Right atrium auricular region (tissue), 2 donors: ENCODE measurements around the gene MYO1E. TPM values are rescaled to one million over a fixed set of nuclear protein-coding genes. Genes with fewer than 3 reads are reported as not detected.

Source experiments
- DNase-seq: peaks from one replicate; pipeline ENCODE4 v3.0.0-alpha.2; 2019; ENCODE audit warnings: low spot score
- H3K27ac ChIP-seq, 2 donors: fragments of 200-600 bp; sonication (generic); 1 replicate in 1 of 2; 2 replicates in 1 of 2; pipeline ENCODE4 v1.5.1; 2016 to 2019
- H3K27me3 ChIP-seq, 2 donors: fragments of 200-600 bp; sonication (generic); one replicate each; pipeline versions ENCODE4 v1.5.1 to v1.6.0; 2017 to 2019
- H3K36me3 ChIP-seq: fragments of 200-600 bp; sonication (generic); one replicate; pipeline ENCODE4 v1.5.1; 2016
- H3K4me1 ChIP-seq, 2 donors: fragments of 200-600 bp; sonication (generic); one replicate each; pipeline versions ENCODE4 v1.5.1 to v1.6.0; 2017 to 2019
- H3K4me3 ChIP-seq, 2 donors: fragments of 200-600 bp; sonication (generic); 1 replicate in 1 of 2; 2 replicates in 1 of 2; pipeline ENCODE4 v1.5.1; 2017 to 2019; ENCODE audit warnings: mild to moderate bottlenecking in 1 of 2, moderate library complexity in 1 of 2
- H3K9me3 ChIP-seq, 2 donors: fragments of 200-600 bp; sonication (generic); one replicate each; pipeline ENCODE4 v1.5.1; 2019
- total RNA-seq, 2 donors: library from RNA; depleted of rRNA; stranded (reverse); fragments of >200 nt; gene quantifications; one replicate each; pipeline ENCODE4 v1.1.0, GENCODE V29; 2016
- TF ChIP-seq, protein P1 (sequence below), 2 donors: fragments of 200-600 bp; sonication (generic); IDR thresholded peaks; one replicate each; pipeline ENCODE4 v1.5.1; 2019; ENCODE audit warnings: antibody characterized with exemption in 2 of 2

The MYO1E gene
- total RNA-seq, 2 donors from 2014 or later, result 9.6 to 17.2 TPM

DNA sequence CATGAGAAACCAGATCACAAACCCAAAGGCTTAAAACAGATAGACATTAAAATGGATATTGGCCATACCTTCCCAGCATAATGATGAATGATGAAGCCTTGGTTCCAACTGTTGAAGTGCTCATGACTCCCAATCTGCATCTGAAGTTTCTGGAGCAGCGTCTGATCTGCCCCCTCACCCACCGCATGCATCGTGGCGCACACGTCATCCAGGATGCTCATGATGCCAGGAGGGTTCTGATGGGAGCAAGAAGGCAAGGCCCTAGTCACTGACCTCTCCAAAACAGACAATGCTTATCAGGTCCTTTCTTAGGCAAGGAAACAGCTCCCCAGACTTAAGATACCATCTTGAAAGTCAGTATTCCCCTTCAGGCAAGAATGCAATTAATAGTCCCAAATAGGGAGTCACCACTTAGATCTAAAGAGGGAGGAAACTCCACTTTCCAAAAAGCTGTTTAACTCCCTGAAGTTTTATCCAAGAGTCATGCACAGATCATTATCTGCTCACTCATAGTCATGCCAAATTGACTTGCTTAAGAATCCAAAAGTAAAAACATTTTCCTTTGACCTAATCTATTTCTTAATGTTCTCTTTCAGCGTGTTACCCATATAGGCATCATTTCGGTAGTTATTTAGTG, 163.9 kb downstream of the MYO1E start:
- Histone ChIP-seq H3K27ac (no peak overlapping the region), H3K9me3 (no peaks in the 10 kb centered on the region), H3K4me3 (no peak overlapping the region), H3K36me3 (peaks cover 57% of the 10 kb centered on the region), H3K27me3 (no peaks in the 10 kb centered on the region), H3K4me1 (no peaks in the 10 kb centered on the region)
- DNase-seq, result no peak
- TF ChIP-seq, protein P1, sequence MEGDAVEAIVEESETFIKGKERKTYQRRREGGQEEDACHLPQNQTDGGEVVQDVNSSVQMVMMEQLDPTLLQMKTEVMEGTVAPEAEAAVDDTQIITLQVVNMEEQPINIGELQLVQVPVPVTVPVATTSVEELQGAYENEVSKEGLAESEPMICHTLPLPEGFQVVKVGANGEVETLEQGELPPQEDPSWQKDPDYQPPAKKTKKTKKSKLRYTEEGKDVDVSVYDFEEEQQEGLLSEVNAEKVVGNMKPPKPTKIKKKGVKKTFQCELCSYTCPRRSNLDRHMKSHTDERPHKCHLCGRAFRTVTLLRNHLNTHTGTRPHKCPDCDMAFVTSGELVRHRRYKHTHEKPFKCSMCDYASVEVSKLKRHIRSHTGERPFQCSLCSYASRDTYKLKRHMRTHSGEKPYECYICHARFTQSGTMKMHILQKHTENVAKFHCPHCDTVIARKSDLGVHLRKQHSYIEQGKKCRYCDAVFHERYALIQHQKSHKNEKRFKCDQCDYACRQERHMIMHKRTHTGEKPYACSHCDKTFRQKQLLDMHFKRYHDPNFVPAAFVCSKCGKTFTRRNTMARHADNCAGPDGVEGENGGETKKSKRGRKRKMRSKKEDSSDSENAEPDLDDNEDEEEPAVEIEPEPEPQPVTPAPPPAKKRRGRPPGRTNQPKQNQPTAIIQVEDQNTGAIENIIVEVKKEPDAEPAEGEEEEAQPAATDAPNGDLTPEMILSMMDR (IDR thresholded peaks at IDR 0.05), result no peak

DNA sequence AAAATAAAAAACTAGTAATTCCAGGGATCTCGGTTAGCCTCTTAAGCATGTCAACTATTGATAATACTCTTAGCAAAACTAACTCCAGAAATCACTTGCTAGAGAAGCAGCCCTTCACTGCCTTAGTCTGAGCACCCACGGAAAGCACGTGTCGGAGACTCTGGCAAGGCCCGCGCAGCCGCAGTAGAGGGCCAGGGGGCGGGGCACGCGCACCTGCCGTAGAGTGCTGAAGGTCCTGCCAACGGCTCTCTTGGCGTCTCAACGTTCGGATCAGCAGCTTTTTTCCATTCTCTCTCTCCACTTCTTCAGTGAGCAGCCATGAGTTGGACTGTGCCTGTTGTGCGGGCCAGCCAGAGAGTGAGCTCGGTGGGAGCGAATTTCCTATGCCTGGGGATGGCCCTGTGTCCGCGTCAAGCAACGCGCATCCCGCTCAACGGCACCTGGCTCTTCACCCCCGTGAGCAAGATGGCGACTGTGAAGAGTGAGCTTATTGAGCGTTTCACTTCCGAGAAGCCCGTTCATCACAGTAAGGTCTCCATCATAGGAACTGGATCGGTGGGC, 166.0 kb downstream of the MYO1E start, which contains the start of gene LDHAL6B:
Gene LDHAL6B, plus strand, starts transcription at position 221 of the 561 bp plus-strand sequence. Its CDS starts 98 bp downstream, at position 319.
- H3K9me3 ChIP-seq, result no peaks in the 10 kb centered on the region
- TF ChIP-seq, protein P1 (IDR thresholded peaks at IDR 0.05), result no peak
- no peak within 1 kb of the TSS for H3K27ac ChIP-seq
- H3K4me1 ChIP-seq, result no peaks in the 10 kb centered on the region
- peaks cover 70% of the 10 kb centered on the region for H3K36me3 ChIP-seq
- no peak within 1 kb of the TSS for H3K4me3 ChIP-seq
- H3K27me3 ChIP-seq, result no peaks in the 10 kb centered on the region
- no peak for DNase-seq

DNA sequence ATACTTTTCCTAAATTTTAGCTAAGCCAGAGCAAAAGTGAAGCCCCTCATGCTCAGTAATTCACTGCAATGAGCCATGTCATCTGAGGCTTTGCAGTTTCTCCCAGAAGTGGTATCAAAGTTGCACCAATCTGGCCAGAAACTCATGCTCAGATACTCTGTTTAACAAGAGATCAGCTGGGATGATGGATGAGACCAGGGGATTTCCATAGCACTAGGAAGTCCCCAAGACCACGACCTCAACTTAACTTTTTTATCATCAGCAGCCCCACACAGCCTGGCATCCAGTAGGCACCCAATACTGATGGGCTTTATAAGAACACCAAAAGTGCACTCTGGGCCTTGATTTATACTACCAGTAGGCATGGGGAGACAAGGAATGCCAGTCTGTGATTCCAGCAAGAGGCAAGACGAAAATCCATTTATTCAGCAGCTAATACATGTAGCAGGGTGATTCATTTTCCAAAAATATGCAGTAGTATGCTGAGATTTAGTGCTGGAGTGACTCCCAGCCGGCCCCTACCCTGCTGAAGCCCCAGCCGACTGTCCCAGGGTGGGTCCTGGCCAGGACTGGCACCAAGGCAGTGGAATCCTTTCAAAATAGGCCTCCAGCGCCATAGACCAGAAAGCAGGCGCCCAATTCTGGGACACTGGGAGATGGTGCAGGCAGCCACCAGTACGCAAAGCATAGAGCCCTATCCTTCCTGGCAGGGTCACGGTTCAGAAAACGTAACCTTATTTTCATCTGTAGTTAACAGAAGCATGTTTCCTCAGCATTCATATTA, 166.6 kb downstream of the MYO1E start:
- H3K36me3 ChIP-seq, result peaks cover 77% of the 10 kb centered on the region

DNA sequence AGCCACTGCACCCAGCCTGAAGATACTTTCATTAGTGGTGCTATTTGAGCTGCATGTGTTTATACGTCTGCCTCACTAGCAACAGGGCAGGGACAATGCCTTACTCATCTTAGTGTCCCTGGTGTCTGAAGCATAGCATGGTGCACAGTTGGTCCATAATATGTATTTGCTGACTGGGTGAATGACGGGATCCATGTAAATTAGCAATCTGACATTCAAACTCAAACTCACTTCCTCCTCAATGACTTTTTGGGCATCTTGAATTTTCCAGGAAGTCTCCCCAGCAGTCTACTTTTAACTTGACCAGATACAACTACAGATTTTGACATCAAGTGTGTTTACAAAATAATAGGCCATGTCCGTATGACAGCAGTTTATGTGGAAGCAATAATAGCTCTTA, 169.0 kb downstream of the MYO1E start:
- Histone ChIP-seq H3K4me1 (no peaks in the 10 kb centered on the region), H3K9me3 (no peaks in the 10 kb centered on the region), H3K36me3 (peaks cover 74% of the 10 kb centered on the region), H3K4me3 (no peak overlapping the region), H3K27me3 (no peaks in the 10 kb centered on the region), H3K27ac (no peak overlapping the region)
- no peak for DNase-seq
- TF ChIP-seq, protein P1 (IDR thresholded peaks at IDR 0.05), result no peak

More for the DNA sequence above, 166.6 kb downstream of the MYO1E start:
- H3K4me3 ChIP-seq, result no peak overlapping the region
- no peaks in the 10 kb centered on the region for H3K9me3 ChIP-seq
- no peaks in the 10 kb centered on the region for H3K27me3 ChIP-seq
- H3K27ac ChIP-seq, result no peak overlapping the region
- no peak for DNase-seq
- TF ChIP-seq, protein P1 (IDR thresholded peaks at IDR 0.05), result no peak
- H3K4me1 ChIP-seq, result no peaks in the 10 kb centered on the region

DNA sequence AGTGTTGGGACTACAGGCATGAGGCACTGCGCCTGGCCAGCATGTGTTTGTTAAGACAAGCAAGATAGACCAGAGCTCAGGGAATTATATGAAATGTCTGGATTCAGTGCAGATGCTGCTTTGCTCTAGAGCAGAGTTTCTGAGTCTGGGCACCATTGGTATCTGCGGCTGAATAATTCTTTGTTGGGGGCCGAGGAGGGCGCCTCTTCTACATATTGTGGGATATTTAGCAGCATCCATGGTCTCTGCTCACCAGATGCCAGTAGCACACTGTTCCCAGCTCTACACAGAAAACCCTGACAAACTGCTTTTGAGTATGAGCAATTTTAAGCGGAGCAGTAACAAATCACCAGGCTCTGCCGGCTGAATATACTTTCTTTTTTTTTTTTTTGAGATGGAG, 169.7 kb downstream of the MYO1E start:
- TF ChIP-seq, protein P1 (IDR thresholded peaks at IDR 0.05), result no peak
- no peak overlapping the region for H3K4me3 ChIP-seq
- H3K36me3 ChIP-seq, result peaks cover 70% of the 10 kb centered on the region

More for the DNA sequence above, 169.7 kb downstream of the MYO1E start:
- no peak for DNase-seq
- no peaks in the 10 kb centered on the region for H3K9me3 ChIP-seq
- no peaks in the 10 kb centered on the region for H3K4me1 ChIP-seq
- no peak overlapping the region for H3K27ac ChIP-seq
- no peaks in the 10 kb centered on the region for H3K27me3 ChIP-seq
